Superior temporal gyrus (tissue), 1 donor: ENCODE data around the gene SMYD2.
A peak's percentile ranks its signal among the peaks of the same experiment; 100 is the strongest.

Experiments used
- DNase-seq: peaks from one replicate; pipeline ENCODE4 v3.0.0-alpha.2; 2016; ENCODE audit errors: extremely low spot score

The SMYD2 gene

GRCh38 chr1:214361636-214362035, 80.7 kb downstream of the SMYD2 start:
- DNase-seq, result no peak

- DNase-seq, result peak; percentile 47
These were observed 81.4 kb downstream of the SMYD2 start for GRCh38 chr1:214362188-214362882.

GRCh38 chr1:214363386-214363785, 82.4 kb downstream of the SMYD2 start:
- no peak for DNase-seq

- no peak for DNase-seq
These were observed 83.4 kb downstream of the SMYD2 start for GRCh38 chr1:214364386-214364785.

- DNase-seq, result no peak
These were observed 83.9 kb downstream of the SMYD2 start for GRCh38 chr1:214364786-214365295.

- no peak for DNase-seq
These were observed 86.9 kb downstream of the SMYD2 start for GRCh38 chr1:214367841-214368240.

GRCh38 chr1:214369364-214369763, 88.4 kb downstream of the SMYD2 start:
- no peak for DNase-seq

- DNase-seq, result peak; percentile 57
These were observed 89.7 kb downstream of the SMYD2 start for GRCh38 chr1:214370615-214371014.

- DNase-seq, result peak; percentile 47
These were observed 91.1 kb downstream of the SMYD2 start for GRCh38 chr1:214372092-214372491.

- DNase-seq, result no peak
These were observed 96.5 kb downstream of the SMYD2 start for GRCh38 chr1:214377485-214377884.

- no peak for DNase-seq
These were observed 96.9 kb downstream of the SMYD2 start for GRCh38 chr1:214377886-214378285.

- DNase-seq, result no peak
These were observed 97.5 kb downstream of the SMYD2 start for GRCh38 chr1:214378492-214378891.

- DNase-seq, result no peak
These were observed 98.4 kb downstream of the SMYD2 start for GRCh38 chr1:214379236-214379970.

GRCh38 chr1:214380396-214380795, 99.4 kb downstream of the SMYD2 start:
- DNase-seq, result no peak

GRCh38 chr1:214380986-214381695, 100.2 kb downstream of the SMYD2 start:
- no peak for DNase-seq

- no peak for DNase-seq
These were observed 102.7 kb downstream of the SMYD2 start for GRCh38 chr1:214383381-214384372.

- no peak for DNase-seq
These were observed 103.6 kb downstream of the SMYD2 start for GRCh38 chr1:214384373-214385079.

GRCh38 chr1:214385428-214385827, 104.5 kb downstream of the SMYD2 start:
- no peak for DNase-seq

GRCh38 chr1:214386333-214386732, 105.4 kb downstream of the SMYD2 start:
- no peak for DNase-seq
